HepG2 (cell line): ENCODE results near the gene MDP1. TPM values are rescaled to one million over a fixed set of nuclear protein-coding genes. Genes with fewer than 3 reads are reported as not detected.

ENCODE experiments used
- CHD2 ChIP-seq: IDR thresholded peaks from 2 replicates; pipeline ENCODE4 v1.6.1; 2011; ENCODE audit warnings: low read depth, low read length, improper control_type of control experiment
- MATR3 ChIP-seq: sonication (generic); formaldehyde crosslinking; IDR thresholded peaks from 2 replicates; pipeline ENCODE4 v1.4.0; 2020; ENCODE audit warnings: missing genetic modification reagents
- MEIS1 ChIP-seq: sonication (generic); formaldehyde crosslinking; IDR thresholded peaks from 2 replicates; pipeline ENCODE4 v1.9.0; 2021; ENCODE audit warnings: mild to moderate bottlenecking, missing genetic modification reagents, moderate library complexity, borderline replicate concordance
- NR2F6 ChIP-seq, 2 experiments: IDR thresholded peaks; 2 replicates each; pipeline ENCODE4 v1.6.1; 2016; ENCODE audit warnings: antibody characterized with exemption in 1 of 2, mild to moderate bottlenecking in 1 of 2
- SYNCRIP ChIP-seq: fragments of 200-400 bp; formaldehyde crosslinking; IDR thresholded peaks from 2 replicates; pipeline ENCODE4 v1.6.1; 2018; ENCODE audit warnings: mild to moderate bottlenecking, low read depth, low read length; ENCODE audit not compliant: insufficient read depth
- TP53 ChIP-seq: sonication (generic); formaldehyde crosslinking; conservative IDR thresholded peaks from 2 replicates; pipeline ENCODE4 v1.4.0; 2020; ENCODE audit warnings: missing genetic modification reagents
- YY1 ChIP-seq: IDR thresholded peaks from 2 replicates; pipeline ENCODE4 v1.6.1; 2011; ENCODE audit warnings: low read length, low read depth, moderate library complexity, mild to moderate bottlenecking; ENCODE audit not compliant: insufficient read depth, insufficient replicate concordance
- ZNF292 ChIP-seq: sonication (generic); formaldehyde crosslinking; IDR thresholded peaks from 2 replicates; pipeline ENCODE4 v1.8.1; 2022; ENCODE audit warnings: mild to moderate bottlenecking, low read depth, missing genetic modification reagents, borderline replicate concordance
- ZNF674 ChIP-seq: sonication (generic); formaldehyde crosslinking; IDR thresholded peaks from 2 replicates; pipeline ENCODE4 v1.5.0; 2020; ENCODE audit warnings: low read depth, mild to moderate bottlenecking, missing genetic modification reagents
- polyA plus RNA-seq, 8 experiments: library from polyadenylated mRNA; depleted of rRNA in 3 of 8; stranded (reverse) in 7 of 8; unstranded in 1 of 8; fragments of >200 nt; fragmentation: Illumina TruSeq in 4 of 8; extraction: Trizol in 4 of 8; gene quantifications; 2 replicates each; pipeline versions ENCODE4 v1.2.1 to v1.2.3, GENCODE V29; 2011 to 2016; ENCODE audit warnings: low read depth in 4 of 8, missing spikeins in 1 of 8, mixed read lengths in 1 of 8; ENCODE audit not compliant: insufficient read depth in 1 of 8
- total RNA-seq, 5 experiments: library from RNA; depleted of rRNA; stranded (reverse); fragments of >200 nt; fragmentation: Illumina TruSeq; extraction: Trizol; gene quantifications; 2 replicates each; pipeline ENCODE4 v1.2.3, GENCODE V29; 2016; ENCODE audit warnings: low read depth in 1 of 5
- TF ChIP-seq, protein P1 (sequence below): sonication (generic); formaldehyde crosslinking; IDR thresholded peaks from 2 replicates; pipeline ENCODE4 v1.4.0; 2020; ENCODE audit warnings: missing genetic modification reagents
- TF ChIP-seq, protein P2 (sequence below): sonication (generic); formaldehyde crosslinking; IDR thresholded peaks from 2 replicates; pipeline ENCODE4 v1.8.1; 2022; ENCODE audit warnings: mild to moderate bottlenecking, missing genetic modification reagents
- TF ChIP-seq, protein P3 (sequence below): IDR thresholded peaks from 2 replicates; pipeline ENCODE4 v1.4.0; 2020; ENCODE audit warnings: mild to moderate bottlenecking, missing genetic modification reagents
- TF ChIP-seq, protein P4 (sequence below): sonication (generic); formaldehyde crosslinking; IDR thresholded peaks from 2 replicates; pipeline ENCODE4 v1.4.0; 2020; ENCODE audit warnings: missing genetic modification reagents

Gene MDP1
- total and polyA plus RNA-seq, 2 of the 13 experiments (the other 11 are each of a cell fraction or from before 2014, with no cell fraction given): 44.1 to 48.7 TPM

DNA sequence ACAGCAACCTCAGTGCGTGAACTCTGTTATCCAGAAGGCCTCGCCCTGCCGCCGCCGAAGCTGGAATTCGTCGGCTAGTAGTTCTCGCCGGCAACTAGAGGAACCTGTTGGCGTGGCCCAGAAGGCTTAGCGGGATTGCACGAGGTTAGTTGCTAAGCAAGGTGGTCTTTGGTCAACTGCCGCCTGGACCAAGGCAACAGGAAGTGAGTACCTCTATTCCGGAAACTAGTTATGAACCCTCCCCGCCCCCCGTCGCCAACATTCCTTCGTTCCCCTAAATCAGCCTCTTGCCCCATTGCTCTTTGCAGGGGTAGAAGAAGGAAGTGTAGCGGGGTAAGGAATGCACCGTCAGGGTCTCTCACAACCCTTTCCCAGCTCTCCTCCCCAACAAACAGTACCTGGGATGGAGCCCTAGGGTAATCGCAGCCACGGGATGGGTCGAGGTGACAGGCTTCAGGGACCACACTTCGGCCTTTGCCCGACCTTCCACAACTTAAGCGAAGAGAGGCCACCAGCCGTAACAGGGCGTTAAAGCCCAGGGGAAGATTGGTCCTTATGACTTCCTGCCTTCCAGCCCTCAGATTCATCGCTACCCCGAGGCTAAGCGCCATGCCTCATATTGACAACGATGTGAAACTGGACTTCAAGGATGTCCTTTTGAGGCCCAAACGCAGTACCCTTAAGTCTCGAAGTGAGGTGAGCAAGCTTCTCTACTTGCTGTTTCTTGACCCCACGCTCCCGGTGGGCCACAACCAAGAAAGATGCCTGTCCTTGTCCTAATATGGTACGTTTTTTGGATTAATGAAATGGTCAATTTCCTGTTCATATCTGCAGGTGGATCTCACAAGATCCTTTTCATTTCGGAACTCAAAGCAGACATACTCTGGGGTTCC lies 17.0 kb upstream of the MDP1 start, which contains the start of gene GMPR2 (continued):
- TF ChIP-seq, protein P1, sequence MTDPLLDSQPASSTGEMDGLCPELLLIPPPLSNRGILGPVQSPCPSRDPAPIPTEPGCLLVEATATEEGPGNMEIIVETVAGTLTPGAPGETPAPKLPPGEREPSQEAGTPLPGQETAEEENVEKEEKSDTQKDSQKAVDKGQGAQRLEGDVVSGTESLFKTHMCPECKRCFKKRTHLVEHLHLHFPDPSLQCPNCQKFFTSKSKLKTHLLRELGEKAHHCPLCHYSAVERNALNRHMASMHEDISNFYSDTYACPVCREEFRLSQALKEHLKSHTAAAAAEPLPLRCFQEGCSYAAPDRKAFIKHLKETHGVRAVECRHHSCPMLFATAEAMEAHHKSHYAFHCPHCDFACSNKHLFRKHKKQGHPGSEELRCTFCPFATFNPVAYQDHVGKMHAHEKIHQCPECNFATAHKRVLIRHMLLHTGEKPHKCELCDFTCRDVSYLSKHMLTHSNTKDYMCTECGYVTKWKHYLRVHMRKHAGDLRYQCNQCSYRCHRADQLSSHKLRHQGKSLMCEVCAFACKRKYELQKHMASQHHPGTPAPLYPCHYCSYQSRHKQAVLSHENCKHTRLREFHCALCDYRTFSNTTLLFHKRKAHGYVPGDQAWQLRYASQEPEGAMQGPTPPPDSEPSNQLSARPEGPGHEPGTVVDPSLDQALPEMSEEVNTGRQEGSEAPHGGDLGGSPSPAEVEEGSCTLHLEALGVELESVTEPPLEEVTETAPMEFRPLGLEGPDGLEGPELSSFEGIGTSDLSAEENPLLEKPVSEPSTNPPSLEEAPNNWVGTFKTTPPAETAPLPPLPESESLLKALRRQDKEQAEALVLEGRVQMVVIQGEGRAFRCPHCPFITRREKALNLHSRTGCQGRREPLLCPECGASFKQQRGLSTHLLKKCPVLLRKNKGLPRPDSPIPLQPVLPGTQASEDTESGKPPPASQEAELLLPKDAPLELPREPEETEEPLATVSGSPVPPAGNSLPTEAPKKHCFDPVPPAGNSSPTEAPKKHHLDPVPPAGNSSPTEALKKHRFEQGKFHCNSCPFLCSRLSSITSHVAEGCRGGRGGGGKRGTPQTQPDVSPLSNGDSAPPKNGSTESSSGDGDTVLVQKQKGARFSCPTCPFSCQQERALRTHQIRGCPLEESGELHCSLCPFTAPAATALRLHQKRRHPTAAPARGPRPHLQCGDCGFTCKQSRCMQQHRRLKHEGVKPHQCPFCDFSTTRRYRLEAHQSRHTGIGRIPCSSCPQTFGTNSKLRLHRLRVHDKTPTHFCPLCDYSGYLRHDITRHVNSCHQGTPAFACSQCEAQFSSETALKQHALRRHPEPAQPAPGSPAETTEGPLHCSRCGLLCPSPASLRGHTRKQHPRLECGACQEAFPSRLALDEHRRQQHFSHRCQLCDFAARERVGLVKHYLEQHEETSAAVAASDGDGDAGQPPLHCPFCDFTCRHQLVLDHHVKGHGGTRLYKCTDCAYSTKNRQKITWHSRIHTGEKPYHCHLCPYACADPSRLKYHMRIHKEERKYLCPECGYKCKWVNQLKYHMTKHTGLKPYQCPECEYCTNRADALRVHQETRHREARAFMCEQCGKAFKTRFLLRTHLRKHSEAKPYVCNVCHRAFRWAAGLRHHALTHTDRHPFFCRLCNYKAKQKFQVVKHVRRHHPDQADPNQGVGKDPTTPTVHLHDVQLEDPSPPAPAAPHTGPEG (CRISPR knock-in tag): peak; percentile 80
- TF ChIP-seq MEIS1: no peak; the same call in none of the 2 replicates
- TF ChIP-seq CHD2: no peak
- TF ChIP-seq, protein P2, sequence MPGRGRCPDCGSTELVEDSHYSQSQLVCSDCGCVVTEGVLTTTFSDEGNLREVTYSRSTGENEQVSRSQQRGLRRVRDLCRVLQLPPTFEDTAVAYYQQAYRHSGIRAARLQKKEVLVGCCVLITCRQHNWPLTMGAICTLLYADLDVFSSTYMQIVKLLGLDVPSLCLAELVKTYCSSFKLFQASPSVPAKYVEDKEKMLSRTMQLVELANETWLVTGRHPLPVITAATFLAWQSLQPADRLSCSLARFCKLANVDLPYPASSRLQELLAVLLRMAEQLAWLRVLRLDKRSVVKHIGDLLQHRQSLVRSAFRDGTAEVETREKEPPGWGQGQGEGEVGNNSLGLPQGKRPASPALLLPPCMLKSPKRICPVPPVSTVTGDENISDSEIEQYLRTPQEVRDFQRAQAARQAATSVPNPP (CRISPR knock-in tag): peak; percentile 42; the same call in 1 of the 2 replicates
- TF ChIP-seq TP53: peak; percentile 71; the same call in 1 of the 2 replicates
- TF ChIP-seq ZNF292 (CRISPR knock-in tag): no peak
- TF ChIP-seq, protein P3, sequence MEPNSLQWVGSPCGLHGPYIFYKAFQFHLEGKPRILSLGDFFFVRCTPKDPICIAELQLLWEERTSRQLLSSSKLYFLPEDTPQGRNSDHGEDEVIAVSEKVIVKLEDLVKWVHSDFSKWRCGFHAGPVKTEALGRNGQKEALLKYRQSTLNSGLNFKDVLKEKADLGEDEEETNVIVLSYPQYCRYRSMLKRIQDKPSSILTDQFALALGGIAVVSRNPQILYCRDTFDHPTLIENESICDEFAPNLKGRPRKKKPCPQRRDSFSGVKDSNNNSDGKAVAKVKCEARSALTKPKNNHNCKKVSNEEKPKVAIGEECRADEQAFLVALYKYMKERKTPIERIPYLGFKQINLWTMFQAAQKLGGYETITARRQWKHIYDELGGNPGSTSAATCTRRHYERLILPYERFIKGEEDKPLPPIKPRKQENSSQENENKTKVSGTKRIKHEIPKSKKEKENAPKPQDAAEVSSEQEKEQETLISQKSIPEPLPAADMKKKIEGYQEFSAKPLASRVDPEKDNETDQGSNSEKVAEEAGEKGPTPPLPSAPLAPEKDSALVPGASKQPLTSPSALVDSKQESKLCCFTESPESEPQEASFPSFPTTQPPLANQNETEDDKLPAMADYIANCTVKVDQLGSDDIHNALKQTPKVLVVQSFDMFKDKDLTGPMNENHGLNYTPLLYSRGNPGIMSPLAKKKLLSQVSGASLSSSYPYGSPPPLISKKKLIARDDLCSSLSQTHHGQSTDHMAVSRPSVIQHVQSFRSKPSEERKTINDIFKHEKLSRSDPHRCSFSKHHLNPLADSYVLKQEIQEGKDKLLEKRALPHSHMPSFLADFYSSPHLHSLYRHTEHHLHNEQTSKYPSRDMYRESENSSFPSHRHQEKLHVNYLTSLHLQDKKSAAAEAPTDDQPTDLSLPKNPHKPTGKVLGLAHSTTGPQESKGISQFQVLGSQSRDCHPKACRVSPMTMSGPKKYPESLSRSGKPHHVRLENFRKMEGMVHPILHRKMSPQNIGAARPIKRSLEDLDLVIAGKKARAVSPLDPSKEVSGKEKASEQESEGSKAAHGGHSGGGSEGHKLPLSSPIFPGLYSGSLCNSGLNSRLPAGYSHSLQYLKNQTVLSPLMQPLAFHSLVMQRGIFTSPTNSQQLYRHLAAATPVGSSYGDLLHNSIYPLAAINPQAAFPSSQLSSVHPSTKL (CRISPR knock-in tag): peak; percentile 9; the same call in 1 of the 2 replicates
- no peak for TF ChIP-seq ZNF674
- TF ChIP-seq, protein P4, sequence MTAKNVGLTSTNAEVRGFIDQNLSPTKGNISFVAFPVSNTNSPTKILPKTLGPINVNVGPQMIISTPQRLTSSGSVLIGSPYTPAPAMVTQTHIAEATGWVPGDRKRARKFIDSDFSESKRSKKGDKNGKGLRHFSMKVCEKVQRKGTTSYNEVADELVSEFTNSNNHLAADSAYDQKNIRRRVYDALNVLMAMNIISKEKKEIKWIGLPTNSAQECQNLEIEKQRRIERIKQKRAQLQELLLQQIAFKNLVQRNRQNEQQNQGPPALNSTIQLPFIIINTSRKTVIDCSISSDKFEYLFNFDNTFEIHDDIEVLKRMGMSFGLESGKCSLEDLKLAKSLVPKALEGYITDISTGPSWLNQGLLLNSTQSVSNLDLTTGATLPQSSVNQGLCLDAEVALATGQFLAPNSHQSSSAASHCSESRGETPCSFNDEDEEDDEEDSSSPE (CRISPR knock-in tag): peak; percentile 84
- TF ChIP-seq NR2F6 (IDR thresholded peaks at IDR 0.05): no peak; the same call in 1 of the 2 replicates
- no peak; the same call in 1 of the 2 replicates for TF ChIP-seq NR2F6 (CRISPR knock-in tag; IDR thresholded peaks at IDR 0.05)
- TF ChIP-seq MATR3: no peak; the same call in 1 of the 2 replicates
- TF ChIP-seq YY1: peak; percentile 41
- no peak for TF ChIP-seq SYNCRIP
